Measurements from ENCODE around the gene ELSPBP1. TPM values are rescaled to one million over a fixed set of nuclear protein-coding genes. Genes with fewer than 3 reads are reported as not detected.
"Not testable (repeated sequence)": the region's sequence is repeated elsewhere in the genome, so short reads cannot be mapped to it uniquely, and the experiment has no call there.

ELSPBP1 gene
- total RNA-seq, 3 donors from 2014 or later (not counting 1 experiment from before 2014, with no cell fraction given): not detected

DNA sequence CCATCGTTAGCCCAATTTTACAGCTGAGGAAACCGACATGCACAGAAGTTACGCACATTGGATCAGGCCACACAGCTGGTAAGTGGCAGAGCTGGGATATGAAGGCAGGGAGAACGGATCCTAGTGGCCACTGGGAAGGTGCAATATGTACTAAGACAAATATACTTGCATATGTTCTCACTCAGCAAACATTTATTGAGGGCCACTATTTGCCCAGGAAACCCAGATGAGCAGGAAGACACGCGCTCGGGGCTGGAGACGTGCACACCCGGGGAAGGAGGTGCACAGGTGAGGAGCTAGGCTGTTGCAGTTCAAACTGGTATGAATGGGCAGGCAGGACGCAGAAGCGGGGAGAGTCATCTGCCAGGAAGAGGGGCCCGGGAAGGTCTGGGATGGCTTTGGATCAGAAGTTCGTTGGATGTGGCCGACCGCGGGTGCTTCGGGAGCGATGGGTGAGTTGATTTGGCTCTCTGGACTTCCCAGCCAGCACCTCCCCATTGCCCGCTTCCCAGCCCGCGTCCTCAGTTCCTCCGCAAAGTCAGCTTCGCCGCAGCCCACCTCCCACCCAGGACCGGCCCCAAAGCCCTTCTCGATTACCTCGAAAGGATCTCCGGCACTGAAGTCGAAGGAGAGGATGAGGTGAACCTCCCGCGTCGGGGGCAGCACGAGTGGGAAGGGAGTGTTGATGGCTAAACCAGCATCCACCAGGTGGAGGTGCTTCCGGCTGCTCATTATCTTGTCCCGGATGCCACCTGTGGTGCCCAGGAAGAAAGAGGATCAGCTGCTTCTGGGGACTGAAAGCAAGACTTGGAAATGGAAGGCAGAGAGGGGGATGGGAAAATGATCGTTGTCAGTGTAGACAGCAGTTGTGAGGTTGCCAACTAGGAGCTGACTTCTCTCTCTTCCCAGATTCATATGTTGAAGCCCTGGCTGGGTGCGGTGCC, 67.2 kb downstream of the ELSPBP1 start:
- H3K27me3 Mint-ChIP-seq (ENCODE audit: low read depth in 2 of 2): peaks cover 6 to 31% of the 10 kb centered on the region in 2 donors
- no peaks in the 10 kb centered on the region for H3K27me3 ChIP-seq (ENCODE audit: control insufficient read depth, insufficient read depth, low read length)
- no peaks in the 10 kb centered on the region for H3K4me1 ChIP-seq (ENCODE audit: control insufficient read depth, insufficient read depth, low read length)
- no peak for DNase-seq
- TF ChIP-seq, protein P1, sequence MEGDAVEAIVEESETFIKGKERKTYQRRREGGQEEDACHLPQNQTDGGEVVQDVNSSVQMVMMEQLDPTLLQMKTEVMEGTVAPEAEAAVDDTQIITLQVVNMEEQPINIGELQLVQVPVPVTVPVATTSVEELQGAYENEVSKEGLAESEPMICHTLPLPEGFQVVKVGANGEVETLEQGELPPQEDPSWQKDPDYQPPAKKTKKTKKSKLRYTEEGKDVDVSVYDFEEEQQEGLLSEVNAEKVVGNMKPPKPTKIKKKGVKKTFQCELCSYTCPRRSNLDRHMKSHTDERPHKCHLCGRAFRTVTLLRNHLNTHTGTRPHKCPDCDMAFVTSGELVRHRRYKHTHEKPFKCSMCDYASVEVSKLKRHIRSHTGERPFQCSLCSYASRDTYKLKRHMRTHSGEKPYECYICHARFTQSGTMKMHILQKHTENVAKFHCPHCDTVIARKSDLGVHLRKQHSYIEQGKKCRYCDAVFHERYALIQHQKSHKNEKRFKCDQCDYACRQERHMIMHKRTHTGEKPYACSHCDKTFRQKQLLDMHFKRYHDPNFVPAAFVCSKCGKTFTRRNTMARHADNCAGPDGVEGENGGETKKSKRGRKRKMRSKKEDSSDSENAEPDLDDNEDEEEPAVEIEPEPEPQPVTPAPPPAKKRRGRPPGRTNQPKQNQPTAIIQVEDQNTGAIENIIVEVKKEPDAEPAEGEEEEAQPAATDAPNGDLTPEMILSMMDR (IDR thresholded peaks at IDR 0.05): no peak
- 55% methylated on average over 37 of the region's 37 CpGs for WGBS (ENCODE audit: insufficient coverage)
- no peak overlapping the region for H3K27ac ChIP-seq (ENCODE audit: low read length)
- no peaks in the 10 kb centered on the region for H3K36me3 ChIP-seq (ENCODE audit: control insufficient read depth, insufficient read depth, low read length)
- H3K9me3 Mint-ChIP-seq: no peaks in the 10 kb centered on the region
- H3K36me3 Mint-ChIP-seq: no peaks in the 10 kb centered on the region
- no peak overlapping the region for H3K4me3 Mint-ChIP-seq
- H3K27ac Mint-ChIP-seq: no peak overlapping the region
- H3K9me3 ChIP-seq (ENCODE audit: control insufficient read depth, insufficient read depth, low read length): no peaks in the 10 kb centered on the region
- intact Hi-C loops (cut with micrococcal nuclease): no loop called here
- no peak overlapping the region for H3K4me3 ChIP-seq (ENCODE audit: low read length)
- ATAC-seq: no peak
- H3K4me1 Mint-ChIP-seq: no peaks in the 10 kb centered on the region

DNA sequence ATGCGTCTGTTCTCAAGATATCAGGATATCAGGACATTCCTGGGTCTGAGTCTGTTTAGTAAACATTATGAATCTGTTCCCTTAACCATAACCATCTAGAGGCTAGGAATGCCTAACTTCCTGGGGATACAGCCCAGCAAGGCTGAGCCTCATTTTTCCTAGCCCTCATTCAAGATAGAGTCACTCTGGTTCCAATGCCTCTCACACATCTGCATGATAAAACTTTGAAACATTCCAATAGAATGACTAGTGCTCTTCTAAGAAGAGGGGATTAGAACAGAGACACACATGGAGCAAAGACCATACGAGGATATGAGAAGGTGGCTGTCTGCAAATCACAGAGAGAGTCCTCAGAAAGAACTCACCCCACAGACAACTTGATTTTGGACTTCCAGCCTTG, 70.1 kb downstream of the ELSPBP1 start:
- intact Hi-C loops (cut with micrococcal nuclease): no loop called here
- Mint-ChIP-seq H3K27me3 (ENCODE audit: low read depth in 2 of 2) (peaks cover 5 to 31% of the 10 kb centered on the region in 2 donors), H3K4me3 (no peak overlapping the region), H3K36me3 (no peaks in the 10 kb centered on the region), H3K4me1 (no peaks in the 10 kb centered on the region), H3K27ac (no peak overlapping the region), H3K9me3 (no peaks in the 10 kb centered on the region)
- H3K27ac ChIP-seq (ENCODE audit: low read length): no peak overlapping the region
- H3K4me1 ChIP-seq (ENCODE audit: control insufficient read depth, insufficient read depth, low read length): no peaks in the 10 kb centered on the region
- TF ChIP-seq, protein P1 (IDR thresholded peaks at IDR 0.05): no peak
- no peaks in the 10 kb centered on the region for H3K36me3 ChIP-seq (ENCODE audit: control insufficient read depth, insufficient read depth, low read length)
- H3K4me3 ChIP-seq (ENCODE audit: low read length): no peak overlapping the region
- DNase-seq (no peak), ATAC-seq (no peak)
- H3K27me3 ChIP-seq (ENCODE audit: control insufficient read depth, insufficient read depth, low read length): no peaks in the 10 kb centered on the region
- no peaks in the 10 kb centered on the region for H3K9me3 ChIP-seq (ENCODE audit: control insufficient read depth, insufficient read depth, low read length)
- WGBS (ENCODE audit: insufficient coverage): 83% methylated on average over 2 of the region's 2 CpGs

DNA sequence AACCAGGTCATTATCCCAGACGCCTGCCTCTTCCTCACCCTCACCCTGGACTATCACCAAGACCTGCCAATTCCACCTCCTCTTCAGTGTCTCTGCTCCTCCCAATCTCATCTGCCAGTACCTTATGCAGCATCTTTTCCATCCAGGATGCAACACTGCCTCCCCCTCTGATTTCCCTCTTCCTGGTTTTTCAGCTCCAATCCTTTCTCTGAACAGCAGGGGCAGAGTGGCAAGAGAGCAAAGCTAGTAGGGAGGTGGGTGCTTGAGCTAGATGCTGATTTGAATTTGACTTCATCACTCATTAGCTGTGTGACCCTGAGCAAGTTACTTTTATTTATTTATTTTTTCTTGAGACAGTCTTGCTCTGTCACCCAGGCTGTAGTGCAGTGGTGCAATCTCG, 75.0 kb downstream of the ELSPBP1 start:
- Histone ChIP-seq H3K4me1 (ENCODE audit: control insufficient read depth, insufficient read depth, low read length) (no peaks in the 10 kb centered on the region), H3K4me3 (ENCODE audit: low read length) (no peak overlapping the region), H3K27me3 (ENCODE audit: control insufficient read depth, insufficient read depth, low read length) (no peaks in the 10 kb centered on the region), H3K27ac (ENCODE audit: low read length) (no peak overlapping the region), H3K36me3 (ENCODE audit: control insufficient read depth, insufficient read depth, low read length) (no peaks in the 10 kb centered on the region), H3K9me3 (ENCODE audit: control insufficient read depth, insufficient read depth, low read length) (no peaks in the 10 kb centered on the region)
- no peaks in the 10 kb centered on the region for H3K36me3 Mint-ChIP-seq
- no peak overlapping the region for H3K27ac Mint-ChIP-seq
- intact Hi-C loops (cut with micrococcal nuclease): no loop called here
- DNase-seq (no peak), ATAC-seq (no peak)
- H3K4me3 Mint-ChIP-seq: no peak overlapping the region
- TF ChIP-seq, protein P1 (IDR thresholded peaks at IDR 0.05): no peak
- H3K4me1 Mint-ChIP-seq: no peaks in the 10 kb centered on the region
- no peaks in the 10 kb centered on the region for H3K27me3 Mint-ChIP-seq (ENCODE audit: low read depth in 2 of 2)
- WGBS (ENCODE audit: insufficient coverage): 78% methylated on average over 2 of the region's 2 CpGs
- H3K9me3 Mint-ChIP-seq: no peaks in the 10 kb centered on the region

DNA sequence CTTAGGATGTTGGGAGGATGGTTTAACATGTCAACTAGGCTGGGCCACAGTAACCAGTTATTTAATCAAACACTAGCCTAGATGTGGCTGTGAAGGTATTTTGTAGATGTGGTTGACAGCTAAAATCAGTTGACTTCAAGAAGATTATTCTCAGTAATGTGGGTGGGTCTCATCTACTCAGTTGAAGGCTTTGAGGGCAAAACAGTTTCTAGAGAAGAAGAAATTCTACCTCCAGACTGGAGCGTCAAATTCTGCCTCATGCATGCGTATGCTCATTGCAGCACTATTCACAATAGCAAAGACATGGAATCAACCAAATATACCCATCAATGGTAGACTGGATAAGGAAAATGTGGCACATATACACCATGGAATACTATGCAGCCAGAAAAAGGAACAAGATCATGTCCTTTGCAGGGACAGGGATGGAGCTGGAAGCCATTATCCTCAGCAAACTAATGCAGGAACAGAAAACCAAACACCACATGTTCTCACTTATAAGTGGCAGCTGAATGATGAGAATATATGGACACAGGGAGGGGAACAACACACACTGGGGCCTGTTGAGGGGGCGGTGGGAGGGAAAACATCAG, 75.8 kb downstream of the ELSPBP1 start:
- H3K36me3 ChIP-seq (ENCODE audit: control insufficient read depth, insufficient read depth, low read length); H3K36me3 Mint-ChIP-seq; H3K9me3 ChIP-seq (ENCODE audit: control insufficient read depth, insufficient read depth, low read length); H3K27me3 ChIP-seq (ENCODE audit: control insufficient read depth, insufficient read depth, low read length); DNase-seq; intact Hi-C loops (cut with micrococcal nuclease); H3K4me1 Mint-ChIP-seq; H3K27ac Mint-ChIP-seq; H3K4me3 ChIP-seq (ENCODE audit: low read length); H3K9me3 Mint-ChIP-seq; H3K27me3 Mint-ChIP-seq (ENCODE audit: low read depth in 2 of 2); H3K4me3 Mint-ChIP-seq; H3K4me1 ChIP-seq (ENCODE audit: control insufficient read depth, insufficient read depth, low read length); ATAC-seq; H3K27ac ChIP-seq (ENCODE audit: low read length): not testable (repeated sequence)
- WGBS (ENCODE audit: insufficient coverage): 97% methylated on average over 2 of the region's 3 CpGs

Measured in natural killer cell (primary cell).